HL-60 (cell line): Measurements from ENCODE around the gene CD69.

Experiments
- POLR2AphosphoS5 ChIP-seq: IDR thresholded peaks from 2 replicates; pipeline ENCODE4 v1.6.1; 2012; ENCODE audit warnings: low read depth
- TF ChIP-seq, protein P1 (sequence below): IDR thresholded peaks from one replicate; pipeline ENCODE4 v1.5.1; 2011; ENCODE audit warnings: low read length, control low read depth, inconsistent platforms; ENCODE audit not compliant: insufficient read depth

DNA sequence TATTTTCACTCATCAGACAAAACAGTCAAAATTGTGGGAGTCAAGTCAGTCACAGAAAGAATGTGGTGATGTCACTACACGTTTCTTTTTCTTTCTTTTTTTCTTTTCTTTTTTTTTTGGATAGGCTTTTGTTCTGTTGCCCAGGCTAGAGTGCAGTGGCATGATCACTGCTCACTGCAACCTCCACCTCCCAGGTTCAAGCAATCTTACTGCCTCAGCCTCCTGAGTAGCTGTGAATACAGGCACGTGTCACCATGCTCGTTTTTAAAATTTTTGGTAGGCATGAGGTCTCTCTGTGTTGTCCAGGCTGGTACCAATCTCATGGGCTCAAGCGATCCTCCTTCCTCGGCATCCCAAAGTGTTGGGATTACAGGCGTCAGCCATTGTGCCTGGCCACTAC lies 30.1 kb downstream of the CD69 start:
- TF ChIP-seq, protein P1, sequence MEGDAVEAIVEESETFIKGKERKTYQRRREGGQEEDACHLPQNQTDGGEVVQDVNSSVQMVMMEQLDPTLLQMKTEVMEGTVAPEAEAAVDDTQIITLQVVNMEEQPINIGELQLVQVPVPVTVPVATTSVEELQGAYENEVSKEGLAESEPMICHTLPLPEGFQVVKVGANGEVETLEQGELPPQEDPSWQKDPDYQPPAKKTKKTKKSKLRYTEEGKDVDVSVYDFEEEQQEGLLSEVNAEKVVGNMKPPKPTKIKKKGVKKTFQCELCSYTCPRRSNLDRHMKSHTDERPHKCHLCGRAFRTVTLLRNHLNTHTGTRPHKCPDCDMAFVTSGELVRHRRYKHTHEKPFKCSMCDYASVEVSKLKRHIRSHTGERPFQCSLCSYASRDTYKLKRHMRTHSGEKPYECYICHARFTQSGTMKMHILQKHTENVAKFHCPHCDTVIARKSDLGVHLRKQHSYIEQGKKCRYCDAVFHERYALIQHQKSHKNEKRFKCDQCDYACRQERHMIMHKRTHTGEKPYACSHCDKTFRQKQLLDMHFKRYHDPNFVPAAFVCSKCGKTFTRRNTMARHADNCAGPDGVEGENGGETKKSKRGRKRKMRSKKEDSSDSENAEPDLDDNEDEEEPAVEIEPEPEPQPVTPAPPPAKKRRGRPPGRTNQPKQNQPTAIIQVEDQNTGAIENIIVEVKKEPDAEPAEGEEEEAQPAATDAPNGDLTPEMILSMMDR = no peak
- no peak for TF ChIP-seq POLR2AphosphoS5
